ENCODE results near the gene ROGDI. TPM values are rescaled to one million over a fixed set of nuclear protein-coding genes. Genes with fewer than 3 reads are reported as not detected.

Gene ROGDI
- total RNA-seq, 1 donor from 2014 or later = 22.2 TPM

GRCh38 chr16:4806280-4806679, 3.8 kb upstream of the ROGDI start:
- H3K27ac Mint-ChIP-seq = no peak overlapping the region
- H3K4me1 Mint-ChIP-seq = peaks cover 12% of the 10 kb centered on the region
- no peak overlapping the region for H3K4me3 Mint-ChIP-seq
- H3F3A ChIP-seq (ENCODE audit: low read depth) = peaks cover 39% of the 10 kb centered on the region
- no peak for DNase-seq (ENCODE audit: low spot score)
- H3K36me3 Mint-ChIP-seq = peaks cover 14% of the 10 kb centered on the region
- no peak overlapping the region for H3K9ac ChIP-seq
- no peaks in the 10 kb centered on the region for H3K9me3 ChIP-seq (ENCODE audit: low read depth)
- no peak for TF ChIP-seq EZH2phosphoT487 (IDR thresholded peaks at IDR 0.05)
- TF ChIP-seq EZH2 (IDR thresholded peaks at IDR 0.05) = no peak
- no peak for TF ChIP-seq CTCF (IDR thresholded peaks at IDR 0.05)
- no peak overlapping the region for H3K4me3 ChIP-seq
- no peak overlapping the region for H3K27ac ChIP-seq
- no peak overlapping the region for H2AFZ ChIP-seq (replicated peaks)
- peaks cover 2% of the 10 kb centered on the region for H3K27me3 Mint-ChIP-seq (ENCODE audit: insufficient read depth, low read depth)
- no peaks in the 10 kb centered on the region for H3K27me3 ChIP-seq
- no peaks in the 10 kb centered on the region for H4K20me1 ChIP-seq (ENCODE audit: low read depth)
- H3K4me1 ChIP-seq = peaks cover 13% of the 10 kb centered on the region
- H3K9me3 Mint-ChIP-seq = no peaks in the 10 kb centered on the region
- peaks cover 8% of the 10 kb centered on the region for H3K36me3 ChIP-seq
- no peaks in the 10 kb centered on the region for H3K79me2 ChIP-seq (ENCODE audit: low read depth)
- no peak overlapping the region for H3K4me2 ChIP-seq

DNA sequence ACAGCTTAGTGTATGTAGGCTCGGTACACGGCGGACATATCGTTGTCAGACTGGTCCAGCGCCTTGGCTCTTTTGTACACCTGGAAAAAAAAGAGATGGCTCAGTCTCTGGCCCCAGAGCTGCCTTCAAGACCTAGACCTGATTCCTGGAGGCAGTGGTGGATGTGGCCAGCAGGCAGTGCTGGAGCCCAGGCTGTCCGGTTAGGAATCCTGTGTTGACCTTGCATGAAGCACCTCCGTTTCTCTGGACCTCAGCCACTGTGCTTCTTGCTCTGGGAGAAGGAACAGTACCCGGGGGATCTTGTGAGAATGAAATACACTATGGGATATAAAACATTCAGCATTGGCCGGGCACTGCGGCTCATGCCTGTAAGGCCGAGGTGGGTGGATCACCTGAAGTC, 2.8 kb upstream of the ROGDI start:
- Histone ChIP-seq H3K27me3 (no peaks in the 10 kb centered on the region), H3K36me3 (peaks cover 8% of the 10 kb centered on the region), H2AFZ (replicated peaks) (no peak overlapping the region), H3K4me1 (peaks cover 15% of the 10 kb centered on the region), H3K4me3 (no peak overlapping the region), H4K20me1 (ENCODE audit: low read depth) (no peaks in the 10 kb centered on the region), H3K9me3 (ENCODE audit: low read depth) (no peaks in the 10 kb centered on the region), H3K79me2 (ENCODE audit: low read depth) (peaks cover 5% of the 10 kb centered on the region), H3K27ac (no peak overlapping the region), H3K9ac (no peak overlapping the region), H3K4me2 (no peak overlapping the region), H3F3A (ENCODE audit: low read depth) (peaks cover 45% of the 10 kb centered on the region)
- peaks cover 15% of the 10 kb centered on the region for H3K4me1 Mint-ChIP-seq
- DNase-seq (ENCODE audit: low spot score) = no peak
- TF ChIP-seq CTCF (IDR thresholded peaks at IDR 0.05) (no peak), EZH2phosphoT487 (IDR thresholded peaks at IDR 0.05) (no peak), EZH2 (IDR thresholded peaks at IDR 0.05) (no peak)
- no peak overlapping the region for H3K4me3 Mint-ChIP-seq
- peaks cover 14% of the 10 kb centered on the region for H3K36me3 Mint-ChIP-seq
- no peaks in the 10 kb centered on the region for H3K9me3 Mint-ChIP-seq
- H3K27ac Mint-ChIP-seq = no peak overlapping the region
- peaks cover under 1% of the 10 kb centered on the region for H3K27me3 Mint-ChIP-seq (ENCODE audit: insufficient read depth, low read depth)

- peak overlapping the region; percentile 83 for H3K4me2 ChIP-seq
- Mint-ChIP-seq H3K4me1 (peaks cover 15% of the 10 kb centered on the region), H3K36me3 (peaks cover 11% of the 10 kb centered on the region), H3K4me3 (peak overlapping the region; percentile 90), H3K27me3 (ENCODE audit: insufficient read depth, low read depth) (no peaks in the 10 kb centered on the region), H3K27ac (no peak overlapping the region), H3K9me3 (no peaks in the 10 kb centered on the region)
- no peak overlapping the region for H3K4me3 ChIP-seq
- TF ChIP-seq CTCF (IDR thresholded peaks at IDR 0.05) = no peak
- TF ChIP-seq EZH2 (IDR thresholded peaks at IDR 0.05) = no peak
- TF ChIP-seq EZH2phosphoT487 (IDR thresholded peaks at IDR 0.05) = no peak
- no peak overlapping the region for H3K9ac ChIP-seq
- no peaks in the 10 kb centered on the region for H3K27me3 ChIP-seq
- H3K36me3 ChIP-seq = peaks cover 8% of the 10 kb centered on the region
- peaks cover 15% of the 10 kb centered on the region for H3K4me1 ChIP-seq
- no peaks in the 10 kb centered on the region for H4K20me1 ChIP-seq (ENCODE audit: low read depth)
- H3F3A ChIP-seq (ENCODE audit: low read depth) = peaks cover 45% of the 10 kb centered on the region
- no peaks in the 10 kb centered on the region for H3K9me3 ChIP-seq (ENCODE audit: low read depth)
- no peak overlapping the region for H3K27ac ChIP-seq
- no peak overlapping the region for H2AFZ ChIP-seq (replicated peaks)
- DNase-seq (ENCODE audit: low spot score) = no peak
- H3K79me2 ChIP-seq (ENCODE audit: low read depth) = peaks cover 5% of the 10 kb centered on the region
These were observed 1.7 kb upstream of the ROGDI start for GRCh38 chr16:4803898-4804762.
